Measurements from ENCODE around the gene PCBP2.
"Not testable (repeated sequence)": the region's sequence is repeated elsewhere in the genome, so short reads cannot be mapped to it uniquely, and the experiment has no call there.

The PCBP2 gene

GRCh38 chr12:53467082-53467481 is 15.2 kb downstream of the PCBP2 start:
- in situ Hi-C loops (cut with MboI; ENCODE audit: low sequenced_read_pairs), result loop anchor here (25.0 kb wide), 1 partner anchor 430 kb away; no protein-coding TSS in a partner anchor

DNA sequence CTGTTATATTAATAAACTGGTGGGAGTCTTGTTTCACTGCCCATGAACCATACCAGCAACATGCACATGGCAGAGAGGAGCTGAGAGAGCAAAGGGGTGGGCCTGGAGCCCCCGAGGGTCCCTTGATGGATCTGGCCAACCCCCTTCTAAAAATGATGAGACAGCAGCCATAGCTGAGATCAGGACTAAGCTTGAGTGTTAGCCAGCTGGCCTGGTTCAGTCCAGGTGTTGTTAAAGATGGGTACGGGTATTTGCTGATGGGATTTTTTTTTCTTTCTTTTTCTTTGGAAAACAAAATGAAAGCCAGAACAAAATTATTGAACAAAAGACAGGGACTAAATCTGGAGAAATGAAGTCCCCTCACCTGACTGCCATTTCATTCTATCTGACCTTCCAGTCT is 16.0 kb downstream of the PCBP2 start:
- in situ Hi-C loops (cut with MboI; ENCODE audit: low sequenced_read_pairs), result loop anchor here (25.0 kb wide), 1 partner anchor 431 kb away; no protein-coding TSS in a partner anchor

- in situ Hi-C loops (cut with MboI; ENCODE audit: low sequenced_read_pairs), result loop anchor here (25.0 kb wide), 1 partner anchor 431 kb away; no protein-coding TSS in a partner anchor
Observed at GRCh38 chr12:53468282-53468681, 16.4 kb downstream of the PCBP2 start.

DNA sequence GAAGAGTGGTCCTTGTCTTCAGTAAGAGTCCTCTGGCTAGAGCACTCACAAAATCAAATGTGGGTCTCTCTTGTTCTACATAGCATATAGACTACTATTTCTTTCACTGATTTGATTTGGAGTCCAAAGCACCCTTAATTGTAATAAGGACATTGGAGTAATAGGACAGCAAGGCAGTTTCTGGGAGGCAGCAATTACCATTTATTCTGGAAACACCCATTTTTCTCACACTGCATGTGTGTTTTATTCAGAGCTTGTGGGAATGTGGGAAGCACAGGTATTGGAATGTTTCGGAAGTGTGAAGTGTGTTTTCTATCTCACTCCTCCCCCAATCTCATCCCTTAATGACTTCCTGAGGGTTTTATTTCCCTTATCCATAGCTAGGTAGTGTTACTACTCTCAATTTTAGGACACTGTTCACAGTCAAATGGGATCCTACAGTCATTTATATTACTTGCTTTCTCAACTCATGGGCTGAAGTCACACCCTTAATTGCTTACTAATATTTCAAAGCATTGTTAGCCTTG is 20.2 kb downstream of the PCBP2 start:
- in situ Hi-C loops (cut with MboI; ENCODE audit: low sequenced_read_pairs), result loop anchor here (25.0 kb wide), 1 partner anchor 435 kb away; no protein-coding TSS in a partner anchor

- in situ Hi-C loops (cut with MboI; ENCODE audit: low sequenced_read_pairs), result loop anchor here (25.0 kb wide), 1 partner anchor 437 kb away; no protein-coding TSS in a partner anchor
Observed at GRCh38 chr12:53474077-53474476, 22.2 kb downstream of the PCBP2 start.

DNA sequence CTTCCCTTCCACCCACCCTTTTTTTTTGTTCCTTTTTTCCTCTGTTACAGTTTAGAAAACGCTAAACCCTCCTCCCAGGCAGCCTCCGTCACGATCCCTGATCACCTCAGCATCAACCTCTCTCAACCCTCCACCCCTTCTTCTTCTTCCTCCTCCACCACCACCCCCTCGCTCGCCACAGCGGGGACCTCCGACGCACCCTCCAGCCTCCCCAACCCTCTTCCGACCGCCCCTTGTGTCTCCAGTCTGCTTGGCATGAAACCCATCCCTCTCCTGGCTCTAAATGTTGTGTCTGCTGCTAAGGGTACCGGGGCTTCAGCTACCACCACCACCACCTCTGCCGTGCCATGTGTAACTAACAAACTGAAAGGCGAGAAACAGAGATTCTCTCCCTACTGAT is 22.9 kb downstream of the PCBP2 start:
- in situ Hi-C loops (cut with MboI; ENCODE audit: low sequenced_read_pairs), result loop anchor here (25.0 kb wide), 1 partner anchor 438 kb away; no protein-coding TSS in a partner anchor

GRCh38 chr12:53476769-53477209 is 24.9 kb downstream of the PCBP2 start:
- in situ Hi-C loops (cut with MboI; ENCODE audit: low sequenced_read_pairs), result no loop called here

DNA sequence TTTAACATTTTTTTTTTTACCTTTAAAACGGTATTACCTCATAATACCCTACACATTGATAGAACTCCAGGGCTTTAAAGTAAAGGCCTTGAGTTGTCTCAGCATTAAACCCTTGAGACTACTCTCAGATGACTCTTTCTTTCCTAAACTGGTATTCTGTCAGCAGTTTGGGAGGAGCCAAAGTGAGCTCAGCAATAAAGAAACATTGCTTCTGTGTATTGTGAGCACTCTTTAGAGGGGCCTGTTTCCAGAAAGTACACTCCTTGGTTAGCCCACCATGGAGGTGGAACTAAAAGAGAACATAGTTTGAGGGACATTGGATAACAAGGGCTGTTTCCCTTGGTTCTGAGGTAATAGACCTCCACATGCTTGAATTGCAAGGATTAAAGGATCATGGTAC is 27.0 kb downstream of the PCBP2 start:
- in situ Hi-C loops (cut with MboI; ENCODE audit: low sequenced_read_pairs), result no loop called here

GRCh38 chr12:53479331-53479730 is 27.4 kb downstream of the PCBP2 start:
- in situ Hi-C loops (cut with MboI; ENCODE audit: low sequenced_read_pairs), result no loop called here

GRCh38 chr12:53480491-53481442 is 28.9 kb downstream of the PCBP2 start:
- in situ Hi-C loops (cut with MboI; ENCODE audit: low sequenced_read_pairs), result no loop called here

GRCh38 chr12:53481458-53481857 is 29.6 kb downstream of the PCBP2 start:
- in situ Hi-C loops (cut with MboI; ENCODE audit: low sequenced_read_pairs), result not testable (repeated sequence)

GRCh38 chr12:53481939-53482586 is 30.2 kb downstream of the PCBP2 start:
- in situ Hi-C loops (cut with MboI; ENCODE audit: low sequenced_read_pairs), result no loop called here

DNA sequence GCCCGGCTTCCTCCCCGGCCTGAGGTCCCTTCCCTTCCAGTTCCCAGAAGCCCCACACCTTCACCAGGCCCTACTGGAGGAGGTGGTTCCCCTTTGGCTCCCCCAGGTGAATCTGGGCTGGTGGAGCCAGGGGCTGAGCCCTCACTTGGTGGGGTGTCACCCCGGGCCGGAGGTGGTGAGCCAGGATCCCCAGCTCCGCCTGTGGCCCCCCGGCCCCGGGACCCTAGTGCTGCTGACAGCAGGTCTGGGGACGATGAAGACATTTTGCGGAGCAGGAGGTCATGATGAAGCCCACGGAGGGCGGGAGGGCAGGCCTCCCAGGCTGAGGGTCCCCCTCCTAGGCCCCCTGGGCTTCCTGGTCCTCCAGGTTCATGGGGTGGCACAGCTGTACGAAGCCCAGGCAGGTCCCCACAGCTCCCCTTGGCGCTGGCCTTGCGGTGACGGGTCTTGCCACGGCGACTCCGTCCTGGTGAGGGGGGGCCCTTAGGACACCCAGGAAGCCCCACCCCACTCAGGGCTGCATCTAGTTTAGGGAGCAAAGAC is 30.8 kb downstream of the PCBP2 start:
- in situ Hi-C loops (cut with MboI; ENCODE audit: low sequenced_read_pairs), result no loop called here

DNA sequence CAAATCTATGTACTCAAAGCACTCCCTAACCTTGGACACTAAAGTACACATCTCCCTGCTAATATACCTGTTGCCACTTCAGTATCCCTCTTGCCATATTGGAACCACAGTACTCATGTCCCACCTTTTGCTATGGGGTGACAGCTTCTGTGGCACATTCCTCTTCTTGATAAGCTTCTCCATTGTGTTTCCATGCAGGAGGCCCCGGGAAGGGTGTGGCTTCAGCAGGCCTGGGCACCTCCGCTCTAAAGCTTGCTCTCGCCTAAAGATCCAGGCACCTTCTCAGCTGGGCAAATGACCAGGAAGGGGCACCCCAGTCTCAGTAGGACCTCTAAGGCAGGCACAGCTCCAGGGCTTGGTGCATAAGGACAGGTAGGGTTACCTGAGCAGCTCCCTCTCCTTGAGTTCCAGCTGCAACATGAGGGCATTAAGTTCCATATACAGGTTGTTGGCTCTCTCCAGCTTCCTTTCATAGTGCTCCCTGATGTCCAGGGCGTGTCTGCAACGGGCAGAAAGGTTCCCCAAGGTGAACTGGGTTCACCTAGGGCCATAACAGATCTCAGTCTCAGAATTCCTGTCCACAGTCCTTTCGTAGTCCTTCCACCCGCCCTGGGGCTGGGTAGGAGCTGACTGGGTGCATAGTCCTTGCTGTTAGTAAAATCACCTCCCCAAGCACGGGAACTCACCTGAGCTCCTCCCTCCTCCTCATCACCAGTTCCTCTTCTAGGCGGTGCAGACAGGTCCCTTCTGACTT is 31.5 kb downstream of the PCBP2 start:
- in situ Hi-C loops (cut with MboI; ENCODE audit: low sequenced_read_pairs), result no loop called here

GRCh38 chr12:53483979-53484377 is 32.1 kb downstream of the PCBP2 start:
- in situ Hi-C loops (cut with MboI; ENCODE audit: low sequenced_read_pairs), result no loop called here

DNA sequence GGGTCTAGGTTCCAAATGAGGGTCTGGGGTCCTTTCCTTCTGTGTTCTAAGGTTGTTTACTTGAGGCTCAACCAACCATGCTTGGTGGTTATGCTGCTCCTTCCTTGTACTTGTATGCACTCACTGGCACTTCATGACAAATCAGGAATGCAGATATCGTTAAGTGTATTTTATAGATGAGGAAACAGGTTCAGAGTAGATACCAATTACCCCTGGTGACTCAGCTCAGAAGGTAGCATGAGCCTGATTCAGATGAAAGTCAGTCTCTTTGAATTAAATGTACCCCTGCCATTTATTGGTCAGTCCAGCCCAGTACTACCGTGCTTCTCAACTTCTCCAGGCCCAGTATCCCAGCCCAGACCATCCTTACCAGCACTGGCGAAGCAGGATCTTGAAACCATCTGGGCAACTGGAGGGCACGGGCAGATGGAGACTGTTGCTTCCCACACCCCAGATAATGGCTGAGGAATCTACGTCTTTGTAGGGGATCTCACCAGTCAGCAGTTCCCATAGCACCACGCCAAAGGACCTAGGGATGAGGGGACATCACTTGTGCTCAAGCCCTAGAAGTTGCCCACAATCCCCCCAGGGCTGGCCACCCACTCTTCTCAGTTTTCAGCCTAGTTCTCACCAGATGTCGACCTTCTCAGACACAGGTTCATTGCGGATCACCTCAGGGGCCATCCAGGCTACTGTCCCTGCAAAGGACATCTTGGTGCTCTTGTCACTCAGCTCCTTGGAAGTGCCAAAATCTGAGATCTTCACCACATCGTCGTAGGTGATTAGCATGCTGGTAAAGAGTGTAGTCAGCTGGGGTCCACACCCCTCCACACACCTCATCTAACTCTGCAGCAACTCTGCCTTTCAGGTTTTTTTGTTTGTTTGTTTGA is 33.0 kb downstream of the PCBP2 start:
- in situ Hi-C loops (cut with MboI; ENCODE audit: low sequenced_read_pairs), result no loop called here

GRCh38 chr12:53485955-53486735 is 34.2 kb downstream of the PCBP2 start:
- in situ Hi-C loops (cut with MboI; ENCODE audit: low sequenced_read_pairs), result no loop called here

DNA sequence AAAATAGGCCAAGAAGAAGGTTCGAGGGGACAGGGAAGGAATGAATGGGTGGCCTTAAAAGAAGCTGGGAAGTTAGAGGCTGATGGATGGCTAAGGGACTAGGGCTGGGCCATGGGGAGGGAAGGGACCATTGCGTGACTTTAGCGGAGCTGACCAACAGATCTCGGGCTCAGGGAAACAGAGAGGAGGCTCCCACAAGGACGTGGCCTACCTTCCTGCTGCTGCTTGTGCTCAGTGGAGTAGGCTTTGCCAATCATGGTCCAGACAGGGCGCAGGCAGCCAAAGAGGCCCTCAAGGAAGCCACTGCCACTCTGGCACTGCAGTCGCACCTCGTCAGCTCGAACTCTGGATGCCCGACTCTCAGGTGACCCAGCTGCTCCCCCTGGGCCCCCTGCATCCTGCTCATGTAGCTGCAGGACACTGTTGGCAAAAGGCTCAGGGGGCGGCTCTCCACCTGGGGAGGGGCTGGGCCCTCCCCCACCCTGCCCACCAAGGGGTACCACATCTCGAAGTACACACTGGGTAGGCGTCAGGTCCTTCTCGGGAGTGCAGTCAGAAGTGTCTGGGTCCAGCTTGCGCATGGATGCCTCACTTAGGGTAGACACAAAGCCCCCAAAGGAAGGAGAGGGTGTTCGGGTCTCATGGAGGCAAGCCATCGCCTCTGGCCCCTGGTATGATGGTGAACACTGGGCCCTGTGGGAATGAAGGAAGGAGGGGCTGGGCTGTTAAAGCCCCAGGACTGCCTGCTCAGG is 35.0 kb downstream of the PCBP2 start:
- in situ Hi-C loops (cut with MboI; ENCODE audit: low sequenced_read_pairs), result no loop called here
